CD4-positive, alpha-beta memory T cell (primary cell): Measurements from ENCODE around the gene ARTN. TPM values are rescaled to one million over a fixed set of nuclear protein-coding genes. Genes with fewer than 3 reads are reported as not detected.
A peak's percentile ranks its signal among the peaks of the same experiment; 100 is the strongest.

Experiments used
- CTCF ChIA-PET: fragments of 350-600 bp; sonication (Branson Sonifier 250); formaldehyde crosslinking; loops from one replicate; lab custom pipeline; 2021; ENCODE audit warnings: inconsistent platforms; ENCODE audit not compliant: partially characterized antibody; lab: Charles Lee
- POLR2A ChIA-PET: fragments of 350-600 bp; sonication (Branson Sonifier 250); formaldehyde crosslinking; loops from one replicate; lab custom pipeline; 2021; ENCODE audit not compliant: partially characterized antibody; lab: Charles Lee
- DNase-seq, 5 donors: peaks; one replicate each; pipeline versions ENCODE4 v3.0.0 to v3.0.0-alpha.2; 2020 to 2022; ENCODE audit warnings: mixed read lengths in 1 of 5
- H3K27ac ChIP-seq: one replicate; pipeline ENCODE4 v1.7.0; 2013; ENCODE audit warnings: low read depth, low read length
- H3K27me3 ChIP-seq: 2 replicates; pipeline ENCODE4 v1.7.0; 2013; ENCODE audit warnings: mild to moderate bottlenecking, low read length, moderate library complexity; ENCODE audit not compliant: insufficient read depth
- H3K36me3 ChIP-seq: 2 replicates; pipeline ENCODE4 v1.7.0; 2013; ENCODE audit warnings: mild to moderate bottlenecking, low read length, moderate library complexity; ENCODE audit not compliant: insufficient read depth
- H3K4me1 ChIP-seq: 2 replicates; pipeline ENCODE4 v1.7.0; 2013; ENCODE audit warnings: mild to moderate bottlenecking, low read length, moderate library complexity; ENCODE audit not compliant: insufficient read depth
- H3K4me3 ChIP-seq, 2 donors: one replicate each; pipeline ENCODE4 v1.7.0; 2013; ENCODE audit warnings: low read length in 2 of 2, mild to moderate bottlenecking in 1 of 2
- H3K9me3 ChIP-seq, 2 donors: one replicate each; pipeline ENCODE4 v1.7.0; 2013; ENCODE audit warnings: low read length in 2 of 2, control low read depth in 1 of 2; ENCODE audit not compliant: control insufficient read depth in 1 of 2
- H3K27ac Mint-ChIP-seq, 7 donors: one replicate each; pipeline ENCODE4 v1.8.0; 2020 to 2021; ENCODE audit warnings: mixed read lengths in 7 of 7, mild to moderate bottlenecking in 6 of 7, inconsistent platforms in 3 of 7, moderate library complexity in 3 of 7
- H3K27me3 Mint-ChIP-seq, 2 donors: one replicate each; pipeline ENCODE4 v1.8.0; 2020 to 2021; ENCODE audit warnings: mixed read lengths in 2 of 2
- H3K36me3 Mint-ChIP-seq, 2 donors: one replicate each; pipeline ENCODE4 v1.8.0; 2020 to 2021; ENCODE audit warnings: mixed read lengths in 2 of 2, inconsistent platforms in 1 of 2, mild to moderate bottlenecking in 1 of 2
- H3K4me1 Mint-ChIP-seq, 4 donors: one replicate each; pipeline ENCODE4 v1.8.0; 2020 to 2021; ENCODE audit warnings: mixed read lengths in 4 of 4, mild to moderate bottlenecking in 1 of 4
- H3K4me3 Mint-ChIP-seq, 8 donors: one replicate each; pipeline ENCODE4 v1.8.0; 2020 to 2021; ENCODE audit warnings: mixed read lengths in 8 of 8, mild to moderate bottlenecking in 7 of 8, moderate library complexity in 6 of 8, inconsistent platforms in 3 of 8
- H3K9me3 Mint-ChIP-seq, 8 donors: one replicate each; pipeline ENCODE4 v1.8.0; 2020 to 2021; ENCODE audit warnings: mixed read lengths in 8 of 8, mild to moderate bottlenecking in 5 of 8, inconsistent platforms in 3 of 8, moderate library complexity in 1 of 8
- intact Hi-C: fragments of 100-400 bp; cut with micrococcal nuclease; formaldehyde crosslinking; loops from one replicate; pipeline ENCODE4 v1.15.1; 2023
- polyA plus RNA-seq, 2 donors: library from polyadenylated mRNA; unstranded; fragments of 300-500 nt; fragmentation: Illumina TruSeq; gene quantifications; one replicate each; pipeline ENCODE4 v1.2.3, GENCODE V29; 2021
- total RNA-seq, 2 experiments: library from RNA; stranded (reverse); gene quantifications; one replicate each; pipeline ENCODE4 v1.2.3, GENCODE V29; 2021

Gene ARTN
- total and polyA plus RNA-seq, 4 experiments from 2014 or later = 0.41 TPM; not detected in 3

DNA sequence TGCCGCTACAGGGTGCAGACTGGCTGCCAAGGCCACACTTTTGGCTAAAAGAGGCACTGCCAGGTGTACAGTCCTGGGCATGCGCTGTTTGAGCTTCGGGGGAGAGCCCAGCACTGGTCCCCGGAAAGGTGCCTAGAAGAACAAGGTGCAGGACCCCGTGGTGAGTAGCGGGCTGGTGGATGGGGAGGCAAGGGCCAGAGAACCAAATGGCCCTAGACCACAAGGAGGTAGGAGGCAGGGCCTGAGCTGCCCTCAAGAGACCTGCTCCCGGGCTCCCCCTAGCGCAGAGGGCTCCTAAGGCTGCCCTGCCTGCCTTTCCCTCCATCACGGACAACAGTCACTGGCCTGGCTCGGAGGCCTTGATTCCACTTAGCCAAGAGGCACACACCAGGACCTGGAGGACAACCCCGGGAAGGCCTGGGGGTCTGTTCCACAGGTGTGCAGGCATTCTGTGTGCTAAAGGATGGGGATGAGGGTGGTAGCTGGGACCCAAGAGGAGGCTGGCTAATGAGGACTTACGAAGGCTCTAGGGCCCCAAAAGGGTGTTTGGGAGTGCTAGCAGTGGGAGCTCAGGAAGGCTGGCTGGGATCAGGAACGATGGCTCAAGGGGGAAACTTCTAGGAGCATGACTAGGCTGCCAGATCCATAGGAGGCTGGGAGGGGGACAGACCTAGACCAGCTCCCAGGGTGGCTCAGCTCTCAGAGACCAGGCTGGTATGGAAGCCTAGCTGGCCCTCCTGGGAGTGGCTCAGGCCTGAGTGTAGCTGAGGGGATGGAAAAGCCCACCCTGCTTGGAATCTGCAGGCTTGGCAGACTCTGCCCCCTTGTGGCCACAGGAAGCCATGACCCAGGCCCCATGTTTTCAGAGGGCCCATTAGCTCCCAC lies 742 bp downstream of the ARTN start:
- Histone ChIP-seq H3K27ac (no peak overlapping the region), H3K36me3 (no peaks in the 10 kb centered on the region), H3K27me3 (peaks cover 23% of the 10 kb centered on the region), H3K4me1 (peaks cover 8% of the 10 kb centered on the region), H3K4me3 (no peak overlapping the region), H3K9me3 (no peaks in the 10 kb centered on the region)
- POLR2A ChIA-PET = interaction anchor here (0.8 to 1.4 kb wide), 5 partner anchors 9 to 407 kb away, joined by 3 to 4 read pairs (median 4); partner anchors contain the start of gene ATP6V0B
- peak overlapping the region in 2 of 7 donors; percentile 43 to 56 for H3K27ac Mint-ChIP-seq
- peak overlapping the region in 4 of 8 donors; percentile 0 to 56 (median 34) for H3K4me3 Mint-ChIP-seq
- DNase-seq = peak in 4 of 5 donors; percentile 23 to 35 (median 32)
- peaks cover 16 to 21% of the 10 kb centered on the region in 2 donors for H3K27me3 Mint-ChIP-seq
- H3K4me1 Mint-ChIP-seq = peaks cover 3 to 25% (median 4%) of the 10 kb centered on the region in 4 donors
- intact Hi-C loops = loop anchor here (5.0 kb wide), 2 partner anchors 103 to 707 kb away; no protein-coding TSS in a partner anchor
- CTCF ChIA-PET = interaction anchor here (0.6 to 5.4 kb wide), 28 partner anchors 9 to 707 kb away, joined by 3 to 91 read pairs (median 5); partner anchors contain the start of genes IPO13 and KDM4A
- H3K9me3 Mint-ChIP-seq = no peaks in the 10 kb centered on the region
- peaks cover 5% of the 10 kb centered on the region in 2 donors for H3K36me3 Mint-ChIP-seq

DNA sequence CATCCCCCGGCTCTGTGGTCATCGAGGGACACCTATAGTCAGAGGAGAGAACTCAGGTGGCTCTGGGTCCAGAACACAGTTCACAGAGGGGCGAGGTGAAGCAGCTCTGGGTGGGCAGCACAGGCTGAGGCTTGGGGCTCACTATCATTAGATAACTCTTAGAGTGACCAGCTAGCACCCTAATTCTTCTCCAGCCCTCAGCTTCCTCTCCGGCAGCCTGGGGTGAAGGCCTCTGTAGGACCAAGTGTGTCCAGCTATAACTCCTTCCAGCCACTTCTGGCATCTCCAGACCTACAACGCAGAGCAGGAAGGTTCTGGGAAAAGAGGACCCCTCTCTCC lies 1.4 kb downstream of the ARTN start:
- H3K36me3 Mint-ChIP-seq = peaks cover 2 to 7% of the 10 kb centered on the region in 2 donors
- DNase-seq = no peak
- peaks cover 8% of the 10 kb centered on the region for H3K4me1 ChIP-seq
- H3K9me3 Mint-ChIP-seq = no peaks in the 10 kb centered on the region
- H3K4me1 Mint-ChIP-seq = peaks cover 4 to 30% (median 8%) of the 10 kb centered on the region in 4 donors
- H3K36me3 ChIP-seq = no peaks in the 10 kb centered on the region
- H3K4me3 Mint-ChIP-seq = peak overlapping the region in 1 of 8 donors; percentile 20
- no peak overlapping the region for H3K27ac ChIP-seq
- peaks cover 16 to 21% of the 10 kb centered on the region in 2 donors for H3K27me3 Mint-ChIP-seq
- no peaks in the 10 kb centered on the region for H3K9me3 ChIP-seq
- peaks cover 23% of the 10 kb centered on the region for H3K27me3 ChIP-seq
- H3K27ac Mint-ChIP-seq = no peak overlapping the region
- ChIA-PET CTCF (interaction anchor here (0.6 to 5.4 kb wide), 27 partner anchors 9 to 708 kb away, joined by 3 to 91 read pairs (median 5); partner anchors contain the start of genes IPO13 and KDM4A), POLR2A (interaction anchor here (0.8 to 1.4 kb wide), 5 partner anchors 8 to 408 kb away, joined by 3 to 4 read pairs (median 4); partner anchors contain the start of gene ATP6V0B)
- intact Hi-C loops = loop anchor here (5.0 kb wide), 2 partner anchors 102 to 708 kb away; no protein-coding TSS in a partner anchor
- no peak overlapping the region for H3K4me3 ChIP-seq

DNA sequence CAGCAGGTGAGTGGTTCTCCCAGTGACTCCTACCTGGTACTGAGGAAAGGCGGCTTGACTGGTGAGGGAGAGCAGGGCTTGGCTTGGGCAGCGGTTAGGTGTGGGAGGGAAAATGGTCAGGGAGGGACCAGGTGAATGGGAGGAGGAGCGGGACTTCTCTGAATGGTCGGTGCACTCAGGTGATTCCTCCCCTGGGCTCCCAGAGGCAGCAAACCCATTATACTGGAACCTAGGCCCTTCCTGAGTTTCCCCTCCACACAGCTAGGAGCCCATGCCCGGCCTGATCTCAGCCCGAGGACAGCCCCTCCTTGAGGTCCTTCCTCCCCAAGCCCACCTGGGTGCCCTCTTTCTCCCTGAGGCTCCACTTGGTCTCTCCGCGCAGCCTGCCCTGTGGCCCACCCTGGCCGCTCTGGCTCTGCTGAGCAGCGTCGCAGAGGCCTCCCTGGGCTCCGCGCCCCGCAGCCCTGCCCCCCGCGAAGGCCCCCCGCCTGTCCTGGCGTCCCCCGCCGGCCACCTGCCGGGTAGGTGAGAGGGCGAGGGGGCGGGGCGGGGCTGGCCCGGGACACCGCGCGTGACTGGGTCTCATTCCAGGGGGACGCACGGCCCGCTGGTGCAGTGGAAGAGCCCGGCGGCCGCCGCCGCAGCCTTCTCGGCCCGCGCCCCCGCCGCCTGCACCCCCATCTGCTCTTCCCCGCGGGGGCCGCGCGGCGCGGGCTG lies 2.3 kb downstream of the ARTN start:
- H3K36me3 Mint-ChIP-seq = peaks cover 2 to 9% of the 10 kb centered on the region in 2 donors
- H3K9me3 Mint-ChIP-seq = no peaks in the 10 kb centered on the region
- peaks cover 4 to 30% (median 8%) of the 10 kb centered on the region in 4 donors for H3K4me1 Mint-ChIP-seq
- H3K4me1 ChIP-seq = peaks cover 8% of the 10 kb centered on the region
- no peak overlapping the region for H3K27ac ChIP-seq
- POLR2A ChIA-PET = interaction anchor here (1.4 kb wide), 1 partner anchor 408 kb away, joined by 3 read pairs; no protein-coding TSS in a partner anchor
- no peak overlapping the region for H3K27ac Mint-ChIP-seq
- peak overlapping the region in 4 of 8 donors; percentile 12 to 64 (median 36) for H3K4me3 Mint-ChIP-seq
- CTCF ChIA-PET = interaction anchor here (0.8 to 5.4 kb wide), 15 partner anchors 10 to 709 kb away, joined by 3 to 91 read pairs (median 8); partner anchors contain the start of genes IPO13 and KDM4A
- no peaks in the 10 kb centered on the region for H3K36me3 ChIP-seq
- intact Hi-C loops = no loop called here
- no peaks in the 10 kb centered on the region for H3K9me3 ChIP-seq
- no peak for DNase-seq
- H3K4me3 ChIP-seq = no peak overlapping the region
- peaks cover 16 to 21% of the 10 kb centered on the region in 2 donors for H3K27me3 Mint-ChIP-seq
- peaks cover 23% of the 10 kb centered on the region for H3K27me3 ChIP-seq

DNA sequence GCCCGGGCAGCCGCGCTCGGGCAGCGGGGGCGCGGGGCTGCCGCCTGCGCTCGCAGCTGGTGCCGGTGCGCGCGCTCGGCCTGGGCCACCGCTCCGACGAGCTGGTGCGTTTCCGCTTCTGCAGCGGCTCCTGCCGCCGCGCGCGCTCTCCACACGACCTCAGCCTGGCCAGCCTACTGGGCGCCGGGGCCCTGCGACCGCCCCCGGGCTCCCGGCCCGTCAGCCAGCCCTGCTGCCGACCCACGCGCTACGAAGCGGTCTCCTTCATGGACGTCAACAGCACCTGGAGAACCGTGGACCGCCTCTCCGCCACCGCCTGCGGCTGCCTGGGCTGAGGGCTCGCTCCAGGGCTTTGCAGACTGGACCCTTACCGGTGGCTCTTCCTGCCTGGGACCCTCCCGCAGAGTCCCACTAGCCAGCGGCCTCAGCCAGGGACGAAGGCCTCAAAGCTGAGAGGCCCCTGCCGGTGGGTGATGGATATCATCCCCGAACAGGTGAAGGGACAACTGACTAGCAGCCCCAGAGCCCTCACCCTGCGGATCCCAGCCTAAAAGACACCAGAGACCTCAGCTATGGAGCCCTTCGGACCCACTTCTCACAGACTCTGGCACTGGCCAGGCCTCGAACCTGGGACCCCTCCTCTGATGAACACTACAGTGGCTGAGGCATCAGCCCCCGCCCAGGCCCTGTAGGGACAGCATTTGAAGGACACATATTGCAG lies 3.0 kb downstream of the ARTN start:
- Histone ChIP-seq H3K4me3 (no peak overlapping the region), H3K4me1 (peaks cover 8% of the 10 kb centered on the region), H3K9me3 (no peaks in the 10 kb centered on the region), H3K36me3 (no peaks in the 10 kb centered on the region), H3K27ac (no peak overlapping the region), H3K27me3 (peaks cover 23% of the 10 kb centered on the region)
- Mint-ChIP-seq H3K27ac (no peak overlapping the region), H3K4me3 (peak overlapping the region in 4 of 8 donors; percentile 36 to 56 (median 46)), H3K27me3 (peaks cover 16 to 21% of the 10 kb centered on the region in 2 donors), H3K4me1 (peaks cover 4 to 30% (median 8%) of the 10 kb centered on the region in 4 donors), H3K9me3 (no peaks in the 10 kb centered on the region), H3K36me3 (peaks cover 2 to 9% of the 10 kb centered on the region in 2 donors)
- intact Hi-C loops = no loop called here
- no peak for DNase-seq
- ChIA-PET POLR2A (no interaction called here), CTCF (interaction anchor here (1.0 to 5.4 kb wide), 3 partner anchors 10 to 172 kb away, joined by 3 to 91 read pairs (median 83); partner anchors contain the start of gene IPO13)

DNA sequence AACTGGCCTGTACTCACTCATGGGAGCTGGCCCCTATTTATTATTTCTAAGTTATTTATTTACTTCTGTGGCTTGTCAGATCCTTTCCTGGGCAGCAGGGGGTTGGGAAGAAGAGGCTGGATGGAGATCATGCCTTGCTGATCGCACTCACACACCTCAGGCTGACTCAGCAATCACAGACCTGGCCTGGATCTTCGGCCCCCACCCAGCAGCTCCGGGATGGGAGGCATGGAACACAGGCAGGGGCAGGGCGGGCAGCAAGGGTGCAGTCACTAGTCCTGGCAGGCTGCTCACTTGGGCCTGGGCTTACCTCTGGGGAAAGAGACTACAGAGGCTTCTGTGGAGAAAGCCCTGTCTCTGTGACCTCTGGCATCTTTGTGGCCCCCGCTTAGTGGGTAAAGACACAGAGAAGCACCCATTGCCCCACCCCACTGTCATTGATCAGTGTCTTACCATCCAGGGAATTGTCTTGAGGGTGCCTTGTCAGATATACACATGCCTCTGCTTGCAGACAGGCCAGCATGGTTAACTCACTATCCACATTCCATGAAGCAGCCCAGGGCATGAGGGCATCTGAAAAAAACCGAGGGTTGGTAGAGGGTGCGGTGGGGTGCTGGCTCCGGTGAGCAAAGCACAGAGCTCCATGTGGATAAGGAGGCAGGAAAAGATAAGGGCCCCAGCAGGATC lies 3.7 kb downstream of the ARTN start:
- no peak overlapping the region for H3K27ac ChIP-seq
- POLR2A ChIA-PET = no interaction called here
- Mint-ChIP-seq H3K27ac (no peak overlapping the region), H3K9me3 (no peaks in the 10 kb centered on the region), H3K4me1 (peaks cover 4 to 30% (median 8%) of the 10 kb centered on the region in 4 donors), H3K36me3 (peaks cover 2 to 9% of the 10 kb centered on the region in 2 donors), H3K27me3 (peaks cover 16 to 21% of the 10 kb centered on the region in 2 donors), H3K4me3 (no peak overlapping the region)
- no peak for DNase-seq
- H3K36me3 ChIP-seq = no peaks in the 10 kb centered on the region
- H3K9me3 ChIP-seq = no peaks in the 10 kb centered on the region
- intact Hi-C loops = no loop called here
- H3K4me1 ChIP-seq = peaks cover 8% of the 10 kb centered on the region
- peaks cover 23% of the 10 kb centered on the region for H3K27me3 ChIP-seq
- H3K4me3 ChIP-seq = no peak overlapping the region
- CTCF ChIA-PET = interaction anchor here (1.0 to 1.6 kb wide), 2 partner anchors 11 to 99 kb away, joined by 3 read pairs; no protein-coding TSS in a partner anchor

DNA sequence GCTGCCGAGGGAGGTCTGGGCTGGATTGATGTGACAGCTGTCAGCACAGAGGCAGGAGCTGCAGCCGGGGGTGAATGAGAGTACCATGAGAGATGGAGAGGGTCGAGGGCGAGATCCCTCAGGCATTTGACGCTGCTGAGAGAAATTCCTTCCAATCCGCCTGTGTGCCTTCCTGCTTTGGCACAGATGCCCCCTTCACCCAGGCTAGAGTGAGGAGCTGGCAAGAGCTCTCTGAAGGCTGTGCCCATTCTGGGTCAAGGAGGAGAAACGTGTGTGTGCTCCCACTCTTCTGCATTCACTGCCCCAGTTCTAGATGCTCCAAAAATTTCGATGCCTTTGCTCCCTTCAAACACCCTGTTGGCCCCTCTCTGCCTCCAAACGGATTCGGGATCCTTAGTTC lies 4.8 kb downstream of the ARTN start:
- DNase-seq = no peak
- H3K9me3 ChIP-seq = no peaks in the 10 kb centered on the region
- intact Hi-C loops = no loop called here
- Mint-ChIP-seq H3K4me1 (peaks cover 4 to 34% (median 10%) of the 10 kb centered on the region in 4 donors), H3K27ac (no peak overlapping the region), H3K36me3 (peaks cover 2 to 5% of the 10 kb centered on the region in 2 donors), H3K27me3 (peaks cover 11 to 12% of the 10 kb centered on the region in 2 donors), H3K9me3 (no peaks in the 10 kb centered on the region), H3K4me3 (peak overlapping the region in 1 of 8 donors; percentile 54)
- no peak overlapping the region for H3K4me3 ChIP-seq
- H3K27me3 ChIP-seq = peaks cover 19% of the 10 kb centered on the region
- no peaks in the 10 kb centered on the region for H3K36me3 ChIP-seq
- no peak overlapping the region for H3K27ac ChIP-seq
- POLR2A ChIA-PET = no interaction called here
- CTCF ChIA-PET = interaction anchor here (1.6 kb wide), 1 partner anchor 98 kb away, joined by 3 read pairs; no protein-coding TSS in a partner anchor
- H3K4me1 ChIP-seq = peaks cover 7% of the 10 kb centered on the region
